AG09309 (cell line): ENCODE measurements around the gene PLEKHA5.

Experiments
- DNase-seq: peaks from one replicate; pipeline ENCODE4 v3.0.0-alpha.2; 2010; ENCODE audit warnings: low read depth
- H3K4me3 ChIP-seq: 2 replicates; pipeline ENCODE4 v1.5.1; 2011; ENCODE audit warnings: mild to moderate bottlenecking, low read depth, low read length, moderate library complexity; ENCODE audit not compliant: control insufficient read depth
- TF ChIP-seq, protein P1 (sequence below): IDR thresholded peaks from 2 replicates; pipeline ENCODE4 v1.5.1; 2011; ENCODE audit warnings: mild to moderate bottlenecking, low read depth, low read length, inconsistent platforms; ENCODE audit not compliant: insufficient read depth, control insufficient read depth; ENCODE audit errors: missing control alignments

PLEKHA5 gene

GRCh38 chr12:19273482-19274330 is 144.2 kb downstream of the PLEKHA5 start:
- TF ChIP-seq, protein P1, sequence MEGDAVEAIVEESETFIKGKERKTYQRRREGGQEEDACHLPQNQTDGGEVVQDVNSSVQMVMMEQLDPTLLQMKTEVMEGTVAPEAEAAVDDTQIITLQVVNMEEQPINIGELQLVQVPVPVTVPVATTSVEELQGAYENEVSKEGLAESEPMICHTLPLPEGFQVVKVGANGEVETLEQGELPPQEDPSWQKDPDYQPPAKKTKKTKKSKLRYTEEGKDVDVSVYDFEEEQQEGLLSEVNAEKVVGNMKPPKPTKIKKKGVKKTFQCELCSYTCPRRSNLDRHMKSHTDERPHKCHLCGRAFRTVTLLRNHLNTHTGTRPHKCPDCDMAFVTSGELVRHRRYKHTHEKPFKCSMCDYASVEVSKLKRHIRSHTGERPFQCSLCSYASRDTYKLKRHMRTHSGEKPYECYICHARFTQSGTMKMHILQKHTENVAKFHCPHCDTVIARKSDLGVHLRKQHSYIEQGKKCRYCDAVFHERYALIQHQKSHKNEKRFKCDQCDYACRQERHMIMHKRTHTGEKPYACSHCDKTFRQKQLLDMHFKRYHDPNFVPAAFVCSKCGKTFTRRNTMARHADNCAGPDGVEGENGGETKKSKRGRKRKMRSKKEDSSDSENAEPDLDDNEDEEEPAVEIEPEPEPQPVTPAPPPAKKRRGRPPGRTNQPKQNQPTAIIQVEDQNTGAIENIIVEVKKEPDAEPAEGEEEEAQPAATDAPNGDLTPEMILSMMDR, result no peak
- H3K4me3 ChIP-seq, result no peak overlapping the region
- peak; percentile 92 for DNase-seq

DNA sequence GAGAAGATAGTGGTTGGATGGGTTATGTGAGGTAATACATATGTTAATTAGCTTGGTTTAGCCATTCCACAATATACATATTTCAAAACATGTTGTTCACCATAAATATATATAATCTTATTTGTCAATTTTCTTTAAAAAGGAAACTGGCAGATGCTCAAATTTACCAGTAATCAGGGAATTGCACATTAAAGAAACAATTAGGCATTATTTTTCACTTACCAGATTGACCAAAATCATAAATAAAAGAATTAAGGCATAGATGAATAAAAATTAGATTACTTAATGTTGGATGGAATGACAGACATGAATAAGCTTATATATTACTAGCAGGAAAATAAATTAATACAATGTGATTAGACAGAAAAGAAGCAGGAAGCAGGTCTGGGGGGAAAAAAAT is 147.2 kb downstream of the PLEKHA5 start:
- DNase-seq, result no peak

DNA sequence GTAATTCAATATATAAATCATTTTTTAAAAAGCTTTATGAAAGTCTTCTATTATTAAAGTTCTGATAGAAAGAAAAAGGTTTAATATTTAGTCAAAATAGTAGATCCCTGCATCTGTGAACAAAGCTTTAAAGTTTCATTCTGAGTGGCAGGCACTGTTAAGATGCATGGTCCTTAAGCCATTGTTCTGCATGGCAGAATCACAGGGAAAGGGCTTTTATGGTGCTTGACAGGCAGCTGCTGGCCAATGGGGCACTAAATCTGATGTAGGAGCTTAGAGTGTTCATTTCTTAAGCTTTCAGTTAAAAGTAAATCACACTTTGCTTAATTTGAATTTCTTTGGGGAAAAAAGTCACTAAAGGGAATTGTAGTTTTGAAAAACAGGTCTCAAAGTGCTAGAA is 148.2 kb downstream of the PLEKHA5 start:
- TF ChIP-seq, protein P1, result no peak
- H3K4me3 ChIP-seq, result no peak overlapping the region
- no peak for DNase-seq

More for the DNA sequence above, 147.2 kb downstream of the PLEKHA5 start:
- no peak overlapping the region for H3K4me3 ChIP-seq
- TF ChIP-seq, protein P1, result no peak

GRCh38 chr12:19278407-19278806 is 148.9 kb downstream of the PLEKHA5 start:
- no peak for DNase-seq
- H3K4me3 ChIP-seq, result no peak overlapping the region
- TF ChIP-seq, protein P1, result no peak

- DNase-seq, result no peak
- H3K4me3 ChIP-seq, result no peak overlapping the region
- TF ChIP-seq, protein P1, result no peak
Measured at GRCh38 chr12:19282133-19282699, 152.7 kb downstream of the PLEKHA5 start.

DNA sequence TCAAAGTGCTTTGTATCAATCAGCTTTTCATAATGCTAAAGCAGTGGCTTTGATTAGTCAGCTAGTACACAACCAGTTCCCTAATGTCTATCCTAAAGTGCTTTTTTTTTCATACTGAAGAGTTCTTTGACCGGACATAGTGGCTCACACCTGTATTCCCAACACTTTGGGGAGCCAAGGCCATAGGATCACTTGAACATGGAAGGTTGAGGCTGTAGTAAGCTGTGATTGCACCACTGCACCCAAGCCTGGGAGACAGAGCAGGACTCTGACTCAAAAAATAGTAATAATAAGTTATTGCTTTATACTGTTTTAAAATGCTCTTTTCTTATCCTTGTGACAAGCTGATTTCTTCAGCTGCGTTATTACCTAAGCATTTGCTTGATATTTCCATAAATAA is 155.1 kb downstream of the PLEKHA5 start:
- no peak overlapping the region for H3K4me3 ChIP-seq
- no peak for DNase-seq
- TF ChIP-seq, protein P1, result no peak
